Hepatocyte (in vitro differentiated cells): Measurements from ENCODE around the gene MRPL42.

Experiments
- EZH2 ChIP-seq: fragments of 200-600 bp; sonication (generic); IDR thresholded peaks from 2 replicates; pipeline ENCODE4 v1.6.1; 2016; ENCODE audit warnings: antibody characterized with exemption, mild to moderate bottlenecking, borderline replicate concordance
- EZH2phosphoT487 ChIP-seq: fragments of 200-600 bp; sonication (generic); IDR thresholded peaks from one replicate; pipeline ENCODE4 v1.6.1; 2018; ENCODE audit warnings: antibody characterized with exemption, mild to moderate bottlenecking, low read depth, moderate library complexity; ENCODE audit not compliant: unreplicated experiment, severe bottlenecking
- TF ChIP-seq, protein P1 (sequence below): fragments of 200-600 bp; sonication (generic); IDR thresholded peaks from 2 replicates; pipeline ENCODE4 v1.5.1; 2016; ENCODE audit warnings: antibody characterized with exemption, mild to moderate bottlenecking; ENCODE audit not compliant: poor library complexity

GRCh38 chr12:93468008-93468371 lies 676 bp downstream of the MRPL42 start:
- TF ChIP-seq, protein P1, sequence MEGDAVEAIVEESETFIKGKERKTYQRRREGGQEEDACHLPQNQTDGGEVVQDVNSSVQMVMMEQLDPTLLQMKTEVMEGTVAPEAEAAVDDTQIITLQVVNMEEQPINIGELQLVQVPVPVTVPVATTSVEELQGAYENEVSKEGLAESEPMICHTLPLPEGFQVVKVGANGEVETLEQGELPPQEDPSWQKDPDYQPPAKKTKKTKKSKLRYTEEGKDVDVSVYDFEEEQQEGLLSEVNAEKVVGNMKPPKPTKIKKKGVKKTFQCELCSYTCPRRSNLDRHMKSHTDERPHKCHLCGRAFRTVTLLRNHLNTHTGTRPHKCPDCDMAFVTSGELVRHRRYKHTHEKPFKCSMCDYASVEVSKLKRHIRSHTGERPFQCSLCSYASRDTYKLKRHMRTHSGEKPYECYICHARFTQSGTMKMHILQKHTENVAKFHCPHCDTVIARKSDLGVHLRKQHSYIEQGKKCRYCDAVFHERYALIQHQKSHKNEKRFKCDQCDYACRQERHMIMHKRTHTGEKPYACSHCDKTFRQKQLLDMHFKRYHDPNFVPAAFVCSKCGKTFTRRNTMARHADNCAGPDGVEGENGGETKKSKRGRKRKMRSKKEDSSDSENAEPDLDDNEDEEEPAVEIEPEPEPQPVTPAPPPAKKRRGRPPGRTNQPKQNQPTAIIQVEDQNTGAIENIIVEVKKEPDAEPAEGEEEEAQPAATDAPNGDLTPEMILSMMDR: no peak
- TF ChIP-seq EZH2phosphoT487 (no peak), EZH2 (no peak)
